GM21786 (cell line): ENCODE results near the gene PISD.
"Not testable (repeated sequence)": the region's sequence is repeated elsewhere in the genome, so short reads cannot be mapped to it uniquely, and the experiment has no call there.

ENCODE experiments used
- ATAC-seq: cut with Tn5 transposase; IDR thresholded peaks from one replicate; pipeline ENCODE4 v1.9.1; 2021; ENCODE audit not compliant: unreplicated experiment

Gene PISD

DNA sequence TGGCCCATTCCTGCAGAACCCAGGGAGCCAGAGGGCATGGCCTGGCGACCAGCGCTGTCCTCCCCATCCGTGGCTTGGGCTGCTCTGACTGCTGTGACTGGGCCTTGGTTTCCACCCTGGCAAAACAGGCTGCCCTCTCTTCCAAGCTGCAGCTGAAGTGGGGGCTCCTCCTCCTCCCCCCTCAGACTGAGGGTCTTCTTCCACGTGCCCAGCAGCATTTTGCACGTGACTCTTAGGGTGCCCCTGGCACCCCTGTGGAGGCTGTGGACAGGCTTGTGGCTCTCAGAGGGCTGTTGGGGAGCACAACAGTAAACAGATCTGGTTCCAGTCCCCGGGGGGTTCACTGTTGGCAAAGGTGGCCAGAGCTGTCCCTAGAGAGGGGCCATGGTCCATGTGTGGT lies 51.4 kb downstream of the PISD start:
- ATAC-seq, result no peak

DNA sequence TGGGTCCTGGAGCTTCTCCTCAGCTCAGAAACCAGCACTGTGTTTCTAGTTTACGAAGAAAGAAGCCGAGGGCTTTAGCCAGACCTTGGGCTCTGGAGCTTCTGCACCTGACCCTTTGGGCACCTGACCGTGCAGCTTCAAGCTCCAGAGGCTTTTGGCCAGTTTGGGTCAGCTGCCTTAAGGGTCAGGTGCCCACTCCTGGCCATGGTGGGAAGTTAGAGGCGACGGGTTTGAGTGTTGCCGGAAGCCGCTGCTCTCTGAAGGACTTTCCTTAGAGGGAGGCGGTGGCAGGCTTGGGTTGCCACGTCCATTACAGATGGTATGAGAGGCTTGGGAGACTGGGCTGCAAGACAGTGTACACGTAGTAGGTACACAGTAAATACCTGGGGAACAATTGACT lies 52.3 kb downstream of the PISD start:
- ATAC-seq, result no peak

DNA sequence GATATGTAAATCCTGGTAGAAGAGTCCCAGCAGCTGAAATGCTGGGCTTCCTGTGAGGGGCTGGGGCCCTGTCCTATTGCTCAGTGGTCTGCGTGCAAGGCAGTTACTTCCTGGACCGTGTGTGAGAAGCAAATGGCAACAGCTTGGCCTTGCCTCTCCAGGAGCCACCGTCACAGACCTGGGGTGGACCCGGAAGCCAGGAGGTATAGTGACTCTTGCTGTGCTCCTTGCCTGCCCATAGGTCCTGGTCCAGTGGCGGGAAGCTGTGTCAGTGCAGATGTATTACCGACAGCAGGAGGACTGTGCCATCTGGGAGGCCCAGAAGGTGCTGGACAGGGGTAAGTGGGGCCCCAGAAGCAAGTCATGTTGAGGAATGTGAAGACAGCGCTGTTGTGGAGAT lies 54.3 kb downstream of the PISD start:
- no peak for ATAC-seq

DNA sequence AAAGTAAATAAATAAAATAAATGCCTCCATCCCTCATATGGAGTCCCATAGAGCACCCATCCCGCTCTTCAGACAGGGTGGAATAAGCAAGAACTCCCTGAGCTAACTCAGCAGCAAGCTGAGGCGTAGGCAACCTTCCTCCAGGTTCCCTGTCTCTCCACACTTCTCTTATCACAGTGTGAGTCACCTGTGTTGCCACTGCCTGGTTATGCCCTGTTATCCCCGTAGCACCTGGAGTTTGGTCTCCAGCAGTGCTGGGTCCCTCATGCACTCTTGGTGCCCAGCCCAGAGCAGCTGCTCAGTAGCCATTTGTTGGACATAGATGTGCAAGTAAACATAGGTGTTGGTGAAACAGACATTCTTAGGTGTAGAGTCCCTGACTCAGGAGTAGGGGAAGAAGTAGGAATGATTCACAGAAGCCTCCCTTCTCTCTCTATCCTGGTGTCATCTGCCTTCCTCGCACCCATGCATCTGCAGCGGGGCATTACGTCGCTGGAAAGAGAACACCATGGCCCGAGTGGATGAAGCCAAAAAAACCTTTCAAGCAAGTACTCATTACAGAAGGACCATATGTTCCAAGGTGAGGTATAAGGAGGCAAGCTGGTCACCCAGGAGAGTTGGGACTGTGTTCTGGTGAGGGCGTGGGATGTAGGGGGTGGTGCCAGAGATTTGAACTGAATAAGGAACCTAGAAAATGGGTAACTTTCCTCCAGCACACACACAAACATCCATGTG lies 56.0 kb downstream of the PISD start:
- no peak for ATAC-seq

DNA sequence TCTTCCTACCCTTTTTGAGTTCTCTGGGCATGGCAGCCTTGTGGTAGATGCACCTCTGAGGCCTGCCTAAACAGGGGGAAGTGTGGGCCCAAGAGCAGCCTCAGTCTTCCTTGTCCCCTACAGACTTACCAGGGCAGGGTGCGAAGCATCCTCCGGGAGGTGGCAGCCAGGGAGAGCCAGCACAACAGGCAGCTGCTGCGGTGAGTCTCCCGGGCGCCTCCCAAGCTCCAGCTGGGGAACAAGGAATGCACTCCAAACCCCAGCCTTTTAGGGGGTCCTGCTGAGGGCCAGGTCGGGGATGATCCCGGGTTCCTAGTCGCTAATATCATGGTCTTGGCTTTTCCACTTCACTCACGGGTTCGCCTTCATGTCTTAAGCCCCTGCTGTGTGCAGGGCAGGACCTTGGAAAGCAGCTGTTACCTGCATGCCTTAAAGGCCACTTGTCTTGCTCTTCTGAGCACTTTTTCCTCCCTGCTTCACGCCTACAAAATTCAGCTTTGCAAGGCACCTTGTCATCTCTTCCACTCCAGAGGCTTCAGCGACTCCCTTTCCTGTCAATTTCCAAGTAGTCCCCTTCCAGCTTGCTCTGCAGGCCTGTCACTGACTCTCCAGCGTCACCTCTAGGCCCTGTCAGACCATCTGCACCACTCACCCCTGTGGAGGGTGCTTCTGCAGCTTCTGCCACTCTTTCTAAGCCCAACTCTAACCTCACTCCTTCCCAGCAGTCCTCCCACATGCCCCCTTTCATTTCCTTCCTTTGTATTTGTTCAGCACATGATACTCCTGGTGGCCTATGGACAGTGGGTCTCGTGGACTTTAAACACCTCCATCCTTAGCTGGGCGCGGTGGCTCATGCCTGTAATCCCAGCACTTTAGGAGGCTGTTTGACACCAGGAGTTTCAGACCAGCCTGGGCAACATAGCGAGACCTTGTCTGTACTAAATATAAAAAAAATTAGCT lies 57.0 kb downstream of the PISD start:
- no peak for ATAC-seq

DNA sequence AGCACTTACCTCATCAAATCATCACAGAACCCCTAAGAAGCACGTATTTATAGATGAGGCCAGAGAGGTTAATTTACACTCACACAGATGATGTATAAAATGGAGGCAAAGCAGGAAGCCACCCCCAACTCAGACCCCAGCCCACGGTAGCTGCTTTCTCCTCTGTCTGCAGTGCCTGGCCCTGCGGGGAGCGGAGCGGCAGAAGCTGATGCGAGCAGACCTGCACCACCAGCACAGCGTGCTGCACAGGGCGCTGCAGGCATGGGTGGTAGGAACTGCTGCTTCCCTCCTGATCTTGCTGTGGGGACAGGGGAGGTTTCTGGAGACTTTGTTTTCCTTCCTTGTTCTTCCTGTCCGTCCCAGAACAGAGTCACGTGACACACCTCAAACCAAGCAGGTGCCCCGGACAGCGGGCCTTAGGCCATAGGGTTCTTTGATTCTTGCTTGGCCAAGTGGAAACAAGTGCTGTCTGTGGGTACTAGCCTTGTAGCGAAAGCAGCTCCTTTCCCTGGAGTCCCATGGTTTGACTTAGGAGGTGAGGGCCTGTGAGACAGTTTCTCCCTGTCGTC lies 57.8 kb downstream of the PISD start:
- ATAC-seq, result no peak

DNA sequence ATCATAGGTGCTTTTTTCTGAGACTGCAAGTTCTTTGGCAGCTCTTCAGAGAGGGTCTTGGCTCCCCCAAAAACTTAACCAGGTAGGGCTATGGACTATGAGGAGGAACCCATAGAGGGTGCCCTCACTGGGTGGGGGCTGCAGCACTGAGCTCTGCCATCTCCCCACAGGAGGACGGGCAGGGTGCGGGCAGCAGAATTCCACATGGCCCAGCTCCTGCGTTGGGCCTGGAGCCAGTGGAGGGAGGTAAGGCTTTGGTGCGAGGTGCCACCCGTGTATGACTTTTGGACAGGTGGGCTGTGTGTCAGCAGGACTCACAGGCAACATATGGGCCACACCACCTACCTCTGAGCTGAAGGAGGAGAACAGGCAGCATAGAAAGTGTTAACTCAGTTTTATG lies 58.4 kb downstream of the PISD start:
- ATAC-seq, result no peak

DNA sequence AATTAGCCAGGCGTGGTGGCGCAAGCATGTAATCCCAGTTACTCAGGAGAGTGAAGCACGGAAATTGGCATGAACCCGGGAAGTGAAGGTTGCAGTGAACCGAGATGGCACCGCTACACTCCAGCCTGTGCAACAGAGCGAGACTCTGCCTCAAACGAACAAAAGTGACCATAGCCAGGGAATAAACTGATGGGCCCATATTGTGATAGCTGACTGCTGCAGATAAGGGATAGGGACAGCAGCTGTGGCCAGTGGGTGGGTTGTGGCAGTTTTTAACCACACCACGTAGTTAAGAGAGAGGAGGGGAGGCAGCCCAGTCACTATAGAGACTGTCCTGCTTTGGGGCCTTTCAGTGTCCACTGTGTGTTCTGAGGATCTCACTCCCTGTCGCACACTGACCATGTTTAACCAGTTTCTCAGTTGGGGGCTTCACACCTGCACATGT lies 58.9 kb downstream of the PISD start:
- no peak for ATAC-seq

DNA sequence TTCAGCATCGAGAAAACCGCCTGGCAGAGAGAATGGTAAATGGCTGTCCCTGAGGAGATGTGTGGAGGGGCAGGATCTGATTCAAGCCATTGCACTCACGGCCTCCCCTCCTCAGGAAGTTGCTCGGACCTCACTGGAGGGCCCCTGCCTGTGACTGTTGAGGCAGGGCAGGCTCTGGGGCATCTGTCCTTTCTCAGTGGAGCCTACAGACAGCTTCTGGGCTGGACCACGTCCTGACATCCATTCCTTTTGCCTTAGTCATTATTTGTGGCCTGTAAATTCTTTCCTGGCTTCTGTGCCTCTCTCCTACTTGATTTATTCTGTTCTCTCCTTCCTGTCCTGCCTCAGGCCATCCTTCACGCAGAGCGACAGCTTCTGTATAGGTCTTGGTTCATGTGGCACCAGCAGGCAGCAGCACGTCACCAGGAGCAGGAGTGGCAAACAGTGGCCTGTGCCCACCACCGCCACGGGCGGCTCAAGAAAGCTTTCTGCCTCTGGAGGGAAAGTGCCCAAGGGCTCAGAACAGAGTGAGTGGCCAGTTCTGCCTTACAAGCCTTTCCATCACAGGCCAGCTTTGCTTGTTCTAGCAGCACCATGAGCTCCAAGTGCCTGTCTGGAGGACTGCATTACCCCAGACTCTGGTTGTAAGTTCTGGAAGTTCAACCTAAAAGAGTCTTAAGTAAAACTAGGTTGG lies 59.6 kb downstream of the PISD start:
- no peak for ATAC-seq

DNA sequence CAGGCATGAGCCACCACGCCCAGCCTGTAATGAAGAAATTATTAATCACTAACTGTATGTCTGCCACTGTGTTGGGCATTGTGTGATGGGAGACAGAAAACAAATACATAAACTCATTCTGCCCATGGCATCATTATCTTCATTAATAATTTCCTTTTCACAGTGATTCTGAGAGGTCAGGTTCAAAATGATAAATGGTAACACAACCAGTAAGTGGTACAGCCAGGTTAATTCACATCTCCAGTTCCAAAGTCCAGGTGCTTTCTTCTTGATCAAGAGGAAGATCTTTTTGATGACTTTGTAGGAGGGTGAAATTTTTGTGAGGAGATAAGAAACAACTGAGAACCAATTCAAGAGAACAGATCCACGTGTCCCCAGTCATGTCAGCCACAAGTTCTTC lies 66.7 kb downstream of the PISD start:
- no peak for ATAC-seq

DNA sequence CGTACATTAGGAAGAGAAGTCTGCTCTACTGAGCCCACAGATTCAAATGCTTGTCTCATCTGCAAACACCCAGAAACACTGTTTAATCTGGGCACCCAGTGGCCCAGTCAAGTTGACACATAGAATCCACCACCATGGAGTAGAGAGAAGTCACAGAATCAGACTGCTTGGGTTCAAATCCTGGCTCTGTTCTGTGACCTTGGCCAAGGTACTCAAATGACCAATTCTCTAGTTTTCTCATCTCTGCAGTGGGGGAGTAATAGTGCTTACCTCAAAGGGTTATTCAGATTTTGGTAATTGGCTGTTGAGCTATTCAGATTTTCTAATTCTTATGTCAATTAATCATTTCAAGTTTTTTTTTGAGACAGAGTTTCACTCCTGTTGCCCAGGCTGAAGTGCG lies 71.9 kb downstream of the PISD start:
- ATAC-seq, result not testable (repeated sequence)

DNA sequence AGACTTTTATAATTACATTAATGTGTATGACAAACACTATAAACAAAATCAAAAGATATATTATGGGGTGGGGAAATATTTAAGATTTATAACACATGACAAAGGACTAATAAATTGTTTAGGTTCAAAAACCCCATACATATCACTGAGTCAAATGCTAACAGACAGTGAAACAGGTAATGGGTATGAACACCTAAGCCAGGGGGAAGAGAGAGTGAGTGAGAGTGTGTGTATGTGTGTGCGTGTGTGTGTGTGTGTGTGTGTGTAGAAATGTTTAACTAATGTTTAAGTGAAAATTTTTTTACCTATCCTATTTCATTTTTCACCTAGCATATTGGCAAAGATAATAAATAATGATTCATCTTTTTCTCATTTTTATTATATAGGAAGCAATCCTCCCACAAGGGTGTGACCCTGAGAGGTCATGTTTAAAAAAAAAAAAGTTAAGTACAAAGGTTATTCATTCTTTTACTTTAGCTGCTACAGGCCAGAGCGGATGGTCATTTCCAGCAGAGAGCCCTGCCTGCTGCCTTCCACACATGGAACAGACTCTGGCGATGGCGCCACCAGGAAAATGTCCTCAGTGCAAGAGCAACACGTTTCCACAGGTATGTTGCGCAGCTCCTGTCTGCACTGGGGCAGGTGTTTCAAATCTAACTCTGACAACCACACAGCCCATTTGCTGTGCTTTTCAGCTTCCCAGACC lies 72.9 kb downstream of the PISD start:
- ATAC-seq, result no peak

DNA sequence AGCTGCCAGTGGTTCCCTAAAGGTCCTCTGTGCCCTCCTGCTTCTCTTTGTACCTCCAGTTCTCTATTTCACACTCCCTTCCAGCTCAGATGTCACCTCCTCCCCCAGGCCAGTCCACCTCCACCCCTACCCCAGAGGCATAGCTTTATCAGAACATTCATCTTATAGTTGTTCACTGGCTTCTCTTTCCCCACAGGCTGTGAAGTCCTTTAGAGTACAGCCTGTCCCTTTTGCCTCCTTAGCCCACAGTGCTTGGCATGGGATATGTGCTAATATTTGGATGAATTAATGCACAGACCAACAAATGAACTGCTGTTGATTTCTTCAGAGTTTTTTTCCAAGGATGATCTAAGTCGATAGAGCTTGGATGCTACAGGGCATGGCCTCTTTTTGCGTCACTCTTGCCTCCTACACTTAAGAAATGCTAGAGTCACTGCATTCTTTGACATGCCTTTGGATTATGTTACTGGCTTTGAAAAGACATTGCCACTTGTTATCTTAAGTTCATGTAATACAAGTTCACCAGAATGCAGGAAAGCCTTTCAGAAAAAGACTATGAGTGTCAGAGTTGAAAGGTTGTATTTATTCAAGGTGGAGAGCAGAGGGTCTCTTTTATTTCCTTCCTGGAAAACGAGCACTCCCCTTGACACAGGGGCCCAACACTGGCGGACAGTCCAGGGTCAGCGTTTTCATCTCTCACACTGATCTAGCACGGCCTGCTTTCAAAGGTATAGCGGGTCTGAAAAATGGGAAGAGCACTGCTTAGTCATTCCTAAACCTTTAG lies 75.7 kb downstream of the PISD start:
- no peak for ATAC-seq

DNA sequence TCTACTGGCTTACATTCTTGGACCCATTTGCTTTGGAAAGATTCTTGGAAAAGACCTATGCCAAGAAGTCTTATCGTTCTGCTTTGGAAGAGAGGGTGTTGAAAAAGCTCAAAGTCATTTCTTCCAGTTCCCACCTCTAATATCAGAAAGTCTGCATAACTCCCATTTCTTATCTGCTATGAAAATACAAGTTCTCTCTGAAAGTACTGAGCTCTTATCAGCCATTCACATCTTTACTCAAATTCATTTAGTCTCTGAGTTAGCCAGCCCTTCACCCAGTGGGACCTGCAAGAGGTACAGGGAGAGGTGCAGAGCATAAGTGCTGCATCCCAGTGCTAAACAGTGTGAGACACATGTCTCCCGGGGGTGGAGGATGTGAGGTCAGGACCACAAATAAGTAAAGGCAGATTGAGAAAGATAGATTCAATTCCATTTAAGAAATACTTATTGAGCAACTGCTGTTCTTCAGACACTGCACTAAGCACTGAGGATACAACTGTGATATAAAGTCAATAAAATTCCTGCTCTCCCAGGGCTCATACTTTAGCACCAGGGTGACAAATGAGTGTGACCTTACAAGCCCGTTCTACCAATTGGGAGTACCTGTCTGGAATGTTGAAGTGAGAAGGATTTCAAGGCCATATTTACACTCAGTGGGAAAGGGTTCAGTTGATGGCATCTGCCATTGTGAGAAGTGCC lies 76.7 kb downstream of the PISD start:
- ATAC-seq, result no peak

DNA sequence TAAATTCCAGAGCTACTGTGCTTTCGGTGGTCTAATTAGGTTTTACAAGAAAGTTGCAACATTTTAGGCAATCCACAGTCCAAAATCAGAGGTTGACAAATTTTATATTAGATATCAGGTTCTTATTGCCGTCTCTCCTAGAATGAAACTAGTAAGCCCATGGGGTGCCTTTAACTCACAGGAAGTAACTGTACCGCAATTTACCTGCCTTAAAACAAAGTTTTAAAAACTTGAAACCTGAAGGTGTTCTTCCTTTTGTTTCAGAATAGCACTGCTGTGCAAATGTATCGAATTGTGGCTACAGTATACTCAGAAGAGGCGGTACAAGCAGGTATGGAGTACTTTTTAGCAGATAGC lies 77.2 kb downstream of the PISD start:
- no peak for ATAC-seq

DNA sequence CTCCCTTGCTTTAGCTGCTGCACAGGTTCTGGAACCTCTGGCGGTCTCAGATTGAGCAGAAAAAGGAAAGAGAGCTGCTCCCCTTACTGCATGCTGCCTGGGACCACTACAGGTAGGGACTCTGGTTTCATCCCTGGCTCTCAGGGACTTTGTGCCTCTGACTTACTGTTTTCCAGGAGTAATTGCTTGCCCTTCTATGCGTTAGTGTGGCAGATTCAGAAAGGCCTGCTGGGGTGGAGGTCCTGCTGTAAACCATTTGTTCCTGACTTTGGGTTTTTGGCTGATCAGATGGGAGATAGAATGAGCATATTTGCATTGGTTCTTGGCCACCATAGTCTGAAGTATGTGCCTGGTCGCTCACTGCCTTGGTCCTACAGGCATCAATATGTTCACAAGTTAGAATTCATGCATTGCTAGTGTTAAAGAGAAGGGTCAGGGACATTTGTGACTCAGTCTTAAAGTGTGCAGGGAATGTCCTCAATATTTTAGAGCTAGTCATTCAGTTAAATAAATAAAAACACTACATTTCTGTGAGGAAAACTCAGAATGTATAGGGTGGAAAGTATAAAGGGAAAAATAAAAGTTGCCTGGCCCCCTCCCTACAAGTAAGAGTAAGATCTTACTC lies 78.0 kb downstream of the PISD start:
- ATAC-seq, result no peak

DNA sequence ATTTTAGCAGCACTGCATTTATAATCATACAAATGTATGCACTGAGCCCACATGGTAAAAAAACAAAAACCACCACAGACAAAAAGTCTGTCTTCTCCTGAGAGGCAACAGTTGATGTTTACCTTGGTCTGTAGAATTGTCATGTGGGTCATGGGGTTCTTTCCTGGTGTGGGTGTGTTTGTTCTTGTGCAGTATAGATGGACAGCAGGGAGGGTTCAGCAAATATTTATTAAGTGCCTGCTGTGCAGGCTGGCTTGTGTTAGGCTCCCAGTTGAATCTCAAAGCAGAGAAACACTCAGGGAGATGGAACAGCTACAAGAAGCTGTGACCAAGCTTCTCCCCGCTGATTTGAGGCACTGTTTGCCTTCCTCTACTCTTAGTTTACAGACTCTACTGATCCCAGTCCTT lies 82.2 kb downstream of the PISD start:
- ATAC-seq, result no peak

DNA sequence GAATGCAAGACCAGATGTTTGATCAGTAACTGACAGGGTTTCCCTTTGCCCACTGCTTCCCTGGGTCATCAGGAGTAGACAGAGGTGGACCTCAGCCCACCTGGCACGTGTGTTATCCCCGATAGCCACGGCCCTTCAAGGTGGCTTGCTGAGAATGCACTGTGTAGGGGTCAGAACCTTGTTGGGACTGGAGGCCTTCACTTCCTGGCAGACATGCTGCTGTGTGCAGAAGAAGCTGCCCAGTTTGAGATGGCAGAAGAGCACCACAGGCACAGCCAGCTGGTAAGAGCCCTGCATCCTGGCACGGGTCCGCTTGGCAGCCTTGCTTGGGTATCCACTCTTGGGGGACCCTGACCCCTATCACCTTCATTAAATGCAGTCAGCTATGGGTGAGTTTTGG lies 83.8 kb downstream of the PISD start:
- no peak for ATAC-seq

DNA sequence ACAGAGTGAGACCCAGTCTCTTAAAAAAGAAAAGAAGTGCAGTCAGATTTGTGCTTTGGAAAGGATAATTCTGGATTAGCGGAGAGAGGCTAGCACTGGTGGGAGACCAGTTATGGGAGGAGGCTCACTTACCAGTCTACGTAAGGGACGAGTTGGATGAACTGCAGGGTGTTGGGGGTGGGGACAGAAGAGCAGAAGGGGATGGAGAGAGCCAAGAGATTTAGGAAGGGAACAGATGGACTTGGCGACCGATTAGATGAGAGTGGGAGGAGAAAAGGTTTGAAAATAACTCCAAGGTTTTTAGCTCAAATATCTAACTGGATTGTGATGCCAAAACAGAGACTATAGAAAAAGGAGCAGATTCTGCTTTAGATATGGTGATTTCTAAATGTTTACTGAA lies 84.3 kb downstream of the PISD start:
- ATAC-seq, result no peak
